Colonic mucosa (tissue), 4 donors: ENCODE results near the gene CPT1B. TPM values are rescaled to one million over a fixed set of nuclear protein-coding genes. Genes with fewer than 3 reads are reported as not detected.

Experiments used
- DNase-seq: peaks from one replicate; pipeline ENCODE4 v3.0.0-alpha.2; 2020
- H3K27ac ChIP-seq: fragments of 200-600 bp; one replicate; pipeline ENCODE4 v1.8.0; 2021
- H3K27me3 ChIP-seq: fragments of 200-600 bp; one replicate; pipeline ENCODE4 v1.8.0; 2021
- H3K36me3 ChIP-seq: fragments of 200-600 bp; one replicate; pipeline ENCODE4 v1.8.0; 2021
- H3K4me1 ChIP-seq: fragments of 200-600 bp; one replicate; pipeline ENCODE4 v1.8.0; 2021; ENCODE audit warnings: mild to moderate bottlenecking
- H3K4me3 ChIP-seq: fragments of 200-600 bp; one replicate; pipeline ENCODE4 v1.8.0; 2021
- H3K9ac ChIP-seq, 2 donors: one replicate each; pipeline ENCODE4 v1.7.0; 2013; ENCODE audit warnings: control low read depth in 2 of 2, low read depth in 2 of 2, low read length in 2 of 2
- H3K9me3 ChIP-seq: fragments of 200-600 bp; one replicate; pipeline ENCODE4 v1.8.0; 2021
- intact Hi-C: fragments of 100-400 bp; cut with DNase I; formaldehyde crosslinking; loops from one replicate; pipeline ENCODE4 v1.14.1; 2022
- total RNA-seq, 2 donors: library from RNA; stranded (reverse); fragmentation: NEBNext Ultra II Directional in 1 of 2; extraction: Animal tissue kit (Norgen Biotek cat#: 25700) in 1 of 2; gene quantifications; one replicate each; pipeline ENCODE4 v1.2.1, GENCODE V29; 2021
- TF ChIP-seq, protein P1 (sequence below): fragments of 200-600 bp; IDR thresholded peaks from one replicate; pipeline ENCODE4 v1.8.0; 2022; ENCODE audit warnings: antibody characterized with exemption, mild to moderate bottlenecking
- donor health status: healthy.
- donor health status: DM: no; HTN: no; CAD: no.
- donor health status: DM: no; HTN: no; CAD: no.

The CPT1B gene
- total RNA-seq, 2 donors from 2014 or later = 20.1 to 21.7 TPM

DNA sequence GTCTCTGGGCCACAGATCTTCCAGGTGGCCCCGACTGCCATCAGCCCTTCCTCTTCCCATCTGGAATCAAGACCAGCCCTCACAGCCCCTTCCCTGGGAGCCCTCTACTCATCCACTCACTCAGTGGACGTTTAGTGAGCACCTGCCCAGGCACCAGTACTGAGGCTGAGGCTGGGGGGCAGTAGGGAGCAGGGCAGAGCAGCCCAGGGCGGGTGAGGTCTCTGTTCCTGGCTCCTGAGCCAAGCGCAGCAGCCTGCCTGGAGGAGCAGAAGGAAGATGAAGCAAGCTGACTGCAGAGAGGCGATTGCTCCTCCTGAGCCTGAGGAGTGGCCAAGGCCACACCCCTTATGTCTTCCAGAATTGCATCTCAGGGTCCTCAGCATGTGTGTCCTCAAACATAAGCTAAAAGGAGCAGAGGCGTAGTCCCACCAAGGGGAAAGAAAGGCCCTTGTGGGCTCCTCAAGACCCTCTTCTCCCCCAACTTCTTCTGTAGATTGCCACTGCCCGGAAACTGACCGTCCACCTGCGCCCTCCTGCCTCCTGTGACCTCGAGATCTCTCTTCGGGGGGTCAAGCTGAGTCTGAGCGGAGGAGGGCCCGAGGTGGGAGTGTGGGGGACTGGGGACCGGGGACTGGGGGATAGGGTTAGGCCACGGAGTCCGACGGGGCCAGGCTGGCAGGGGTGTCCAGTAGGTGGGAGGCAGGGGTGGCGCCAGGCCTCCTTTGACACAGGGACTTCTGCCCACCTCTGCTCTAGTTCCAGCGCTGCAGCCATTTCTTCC lies 28.1 kb upstream of the CPT1B start:
- Histone ChIP-seq H3K4me3 (no peak overlapping the region), H3K36me3 (no peaks in the 10 kb centered on the region), H3K9me3 (no peaks in the 10 kb centered on the region), H3K9ac (no peak overlapping the region), H3K27me3 (peaks cover 27% of the 10 kb centered on the region), H3K27ac (no peak overlapping the region), H3K4me1 (no peaks in the 10 kb centered on the region)
- TF ChIP-seq, protein P1, sequence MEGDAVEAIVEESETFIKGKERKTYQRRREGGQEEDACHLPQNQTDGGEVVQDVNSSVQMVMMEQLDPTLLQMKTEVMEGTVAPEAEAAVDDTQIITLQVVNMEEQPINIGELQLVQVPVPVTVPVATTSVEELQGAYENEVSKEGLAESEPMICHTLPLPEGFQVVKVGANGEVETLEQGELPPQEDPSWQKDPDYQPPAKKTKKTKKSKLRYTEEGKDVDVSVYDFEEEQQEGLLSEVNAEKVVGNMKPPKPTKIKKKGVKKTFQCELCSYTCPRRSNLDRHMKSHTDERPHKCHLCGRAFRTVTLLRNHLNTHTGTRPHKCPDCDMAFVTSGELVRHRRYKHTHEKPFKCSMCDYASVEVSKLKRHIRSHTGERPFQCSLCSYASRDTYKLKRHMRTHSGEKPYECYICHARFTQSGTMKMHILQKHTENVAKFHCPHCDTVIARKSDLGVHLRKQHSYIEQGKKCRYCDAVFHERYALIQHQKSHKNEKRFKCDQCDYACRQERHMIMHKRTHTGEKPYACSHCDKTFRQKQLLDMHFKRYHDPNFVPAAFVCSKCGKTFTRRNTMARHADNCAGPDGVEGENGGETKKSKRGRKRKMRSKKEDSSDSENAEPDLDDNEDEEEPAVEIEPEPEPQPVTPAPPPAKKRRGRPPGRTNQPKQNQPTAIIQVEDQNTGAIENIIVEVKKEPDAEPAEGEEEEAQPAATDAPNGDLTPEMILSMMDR = no peak
- intact Hi-C loops = no loop called here
- DNase-seq = no peak

DNA sequence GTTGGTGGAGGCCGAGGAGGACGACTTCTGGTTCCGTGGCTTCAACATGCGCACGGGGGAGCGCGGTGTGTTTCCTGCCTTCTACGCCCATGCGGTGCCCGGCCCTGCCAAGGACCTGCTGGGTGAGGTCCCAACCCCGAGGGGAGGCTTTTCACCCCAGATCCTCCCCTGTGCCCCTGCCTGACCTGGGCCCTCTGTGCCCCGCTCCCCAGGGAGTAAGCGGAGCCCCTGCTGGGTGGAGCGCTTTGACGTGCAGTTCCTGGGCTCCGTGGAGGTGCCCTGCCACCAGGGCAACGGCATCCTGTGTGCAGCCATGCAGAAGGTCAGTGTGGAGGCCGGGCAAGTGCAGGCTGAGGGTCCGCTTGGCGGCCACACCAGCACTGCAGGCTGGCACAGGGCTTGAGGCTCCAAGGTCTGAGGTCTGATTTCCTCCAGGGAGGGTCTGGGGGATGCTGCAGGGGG lies 27.4 kb upstream of the CPT1B start:
- Histone ChIP-seq H3K9ac (no peak overlapping the region), H3K4me1 (no peaks in the 10 kb centered on the region), H3K27ac (no peak overlapping the region), H3K9me3 (no peaks in the 10 kb centered on the region), H3K27me3 (peaks cover 32% of the 10 kb centered on the region), H3K4me3 (no peak overlapping the region), H3K36me3 (no peaks in the 10 kb centered on the region)
- TF ChIP-seq, protein P1 = no peak
- DNase-seq = no peak
- intact Hi-C loops = no loop called here

DNA sequence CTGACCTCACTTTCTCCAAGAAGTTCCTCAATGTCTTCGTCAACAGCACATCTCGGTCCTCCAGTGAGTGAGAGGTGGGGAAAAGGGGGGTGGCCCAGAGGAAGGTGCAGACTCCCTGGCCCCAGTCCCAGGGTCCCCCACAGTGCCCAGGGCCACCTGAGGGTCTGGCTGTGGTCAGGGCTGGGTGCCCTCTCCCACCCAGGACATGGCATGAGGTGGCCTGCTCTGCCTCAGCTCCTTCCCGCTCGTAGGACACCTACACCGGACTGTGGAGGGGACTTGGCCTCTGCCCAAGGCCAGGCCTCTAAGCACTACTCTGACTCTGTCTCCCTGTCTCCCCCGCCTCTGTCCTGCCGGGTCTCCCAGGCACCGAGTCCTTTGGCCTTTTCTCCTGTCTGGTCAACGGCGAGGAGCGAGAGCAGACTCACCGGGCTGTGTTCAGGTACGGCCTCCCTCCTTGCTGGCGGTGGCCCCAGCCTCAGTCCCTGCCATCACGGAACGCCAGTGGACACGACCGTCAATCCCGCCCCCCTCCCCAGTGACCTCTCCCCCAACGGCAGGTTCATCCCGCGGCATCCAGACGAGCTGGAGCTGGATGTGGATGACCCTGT lies 26.9 kb upstream of the CPT1B start:
- H3K27me3 ChIP-seq = peaks cover 32% of the 10 kb centered on the region

DNA sequence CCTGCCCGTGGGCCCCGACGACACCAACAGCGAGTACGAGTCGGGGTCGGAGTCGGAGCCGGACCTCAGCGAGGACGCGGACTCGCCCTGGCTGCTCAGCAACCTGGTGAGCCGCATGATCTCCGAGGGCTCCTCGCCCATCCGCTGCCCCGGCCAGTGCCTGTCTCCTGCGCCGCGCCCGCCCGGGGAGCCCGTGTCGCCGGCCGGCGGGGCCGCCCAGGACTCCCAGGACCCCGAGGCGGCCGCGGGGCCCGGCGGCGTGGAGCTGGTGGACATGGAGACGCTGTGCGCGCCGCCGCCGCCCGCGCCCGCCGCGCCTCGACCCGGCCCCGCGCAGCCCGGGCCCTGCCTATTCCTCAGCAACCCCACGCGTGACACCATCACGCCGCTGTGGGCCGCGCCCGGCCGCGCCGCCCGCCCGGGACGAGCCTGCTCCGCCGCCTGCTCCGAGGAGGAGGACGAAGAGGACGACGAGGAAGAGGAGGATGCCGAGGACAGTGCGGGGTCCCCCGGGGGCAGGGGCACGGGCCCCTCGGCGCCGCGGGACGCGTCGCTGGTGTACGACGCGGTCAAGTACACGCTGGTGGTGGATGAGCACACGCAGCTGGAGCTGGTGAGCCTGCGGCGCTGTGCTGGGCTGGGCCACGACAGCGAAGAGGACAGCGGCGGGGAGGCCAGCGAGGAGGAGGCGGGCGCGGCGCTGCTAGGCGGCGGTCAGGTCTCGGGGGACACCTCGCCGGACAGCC lies 26.2 kb upstream of the CPT1B start:
- TF ChIP-seq, protein P1 = no peak
- intact Hi-C loops = no loop called here
- DNase-seq = no peak
- Histone ChIP-seq H3K9ac (no peak overlapping the region), H3K27ac (no peak overlapping the region), H3K4me3 (no peak overlapping the region), H3K4me1 (no peaks in the 10 kb centered on the region), H3K36me3 (no peaks in the 10 kb centered on the region), H3K27me3 (peaks cover 37% of the 10 kb centered on the region), H3K9me3 (no peaks in the 10 kb centered on the region)

More for the DNA sequence above, 26.9 kb upstream of the CPT1B start:
- H3K9me3 ChIP-seq = no peaks in the 10 kb centered on the region
- no peak for DNase-seq
- H3K27ac ChIP-seq = no peak overlapping the region
- H3K4me1 ChIP-seq = no peaks in the 10 kb centered on the region
- H3K36me3 ChIP-seq = no peaks in the 10 kb centered on the region
- TF ChIP-seq, protein P1 = no peak
- intact Hi-C loops = no loop called here
- no peak overlapping the region for H3K4me3 ChIP-seq
- no peak overlapping the region for H3K9ac ChIP-seq

DNA sequence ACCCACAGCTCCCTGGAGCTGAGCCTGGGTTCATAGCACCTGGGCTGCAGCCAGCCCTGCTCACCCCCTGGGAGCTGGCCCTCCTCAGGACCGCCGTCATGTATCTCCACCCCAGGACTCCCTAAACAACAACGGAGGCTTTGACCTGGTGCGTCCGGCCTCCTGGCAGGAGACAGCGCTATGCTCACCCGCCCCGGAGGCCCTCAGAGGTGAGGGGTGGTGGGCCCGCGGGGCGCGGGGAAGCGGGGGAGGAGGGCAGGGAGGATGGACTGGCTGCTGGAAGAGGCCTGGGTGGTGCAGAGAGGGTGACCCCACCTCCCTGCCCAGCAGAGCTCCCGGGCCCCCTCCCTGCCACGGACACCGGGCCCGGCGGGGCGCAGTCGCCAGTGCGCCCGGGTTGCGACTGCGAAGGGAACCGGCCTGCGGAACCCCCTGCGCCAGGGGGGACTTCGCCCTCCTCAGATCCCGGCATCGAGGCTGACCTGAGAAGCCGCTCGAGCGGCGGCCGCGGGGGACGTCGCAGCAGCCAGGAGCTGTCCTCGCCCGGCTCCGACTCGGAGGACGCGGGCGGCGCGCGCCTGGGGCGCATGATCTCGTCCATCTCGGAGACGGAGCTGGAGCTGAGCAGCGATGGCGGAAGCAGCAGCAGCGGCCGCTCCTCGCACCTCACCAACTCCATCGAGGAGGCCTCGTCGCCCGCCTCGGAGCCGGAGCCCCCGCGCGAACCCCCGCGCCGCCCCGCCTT lies 25.5 kb upstream of the CPT1B start:
- Histone ChIP-seq H3K4me1 (no peaks in the 10 kb centered on the region), H3K36me3 (no peaks in the 10 kb centered on the region), H3K27me3 (peaks cover 45% of the 10 kb centered on the region), H3K27ac (no peak overlapping the region), H3K9ac (no peak overlapping the region), H3K9me3 (no peaks in the 10 kb centered on the region), H3K4me3 (no peak overlapping the region)
- intact Hi-C loops = no loop called here
- TF ChIP-seq, protein P1 = no peak
- no peak for DNase-seq
